Measurements from ENCODE around the gene REC114.

GRCh38 chr15:73464602-73465001 lies 21.6 kb downstream of the REC114 start:
- TF ChIP-seq JUND (IDR thresholded peaks at IDR 0.05), result no peak
- no peak for TF ChIP-seq POLR2A (IDR thresholded peaks at IDR 0.05; ENCODE audit: borderline replicate concordance, extremely low read depth, insufficient read depth, insufficient read length)
- no peak for TF ChIP-seq EZH2 (IDR thresholded peaks at IDR 0.05)
- TF ChIP-seq EGR1 (IDR thresholded peaks at IDR 0.05; ENCODE audit: low read depth), result no peak
- no peak for TF ChIP-seq SIN3A (IDR thresholded peaks at IDR 0.05; ENCODE audit: low read depth)
- TF ChIP-seq POLR2AphosphoS5 (IDR thresholded peaks at IDR 0.05; ENCODE audit: low read depth, low read length), result no peak
